Measurements from ENCODE around the gene CMTM4. TPM values are rescaled to one million over a fixed set of nuclear protein-coding genes. Genes with fewer than 3 reads are reported as not detected.

CMTM4 gene
- total RNA-seq, 1 donor, result 20.7 TPM

GRCh38 chr16:66735891-66736290 is 39.3 kb upstream of the CMTM4 start:
- TF ChIP-seq, protein P1, sequence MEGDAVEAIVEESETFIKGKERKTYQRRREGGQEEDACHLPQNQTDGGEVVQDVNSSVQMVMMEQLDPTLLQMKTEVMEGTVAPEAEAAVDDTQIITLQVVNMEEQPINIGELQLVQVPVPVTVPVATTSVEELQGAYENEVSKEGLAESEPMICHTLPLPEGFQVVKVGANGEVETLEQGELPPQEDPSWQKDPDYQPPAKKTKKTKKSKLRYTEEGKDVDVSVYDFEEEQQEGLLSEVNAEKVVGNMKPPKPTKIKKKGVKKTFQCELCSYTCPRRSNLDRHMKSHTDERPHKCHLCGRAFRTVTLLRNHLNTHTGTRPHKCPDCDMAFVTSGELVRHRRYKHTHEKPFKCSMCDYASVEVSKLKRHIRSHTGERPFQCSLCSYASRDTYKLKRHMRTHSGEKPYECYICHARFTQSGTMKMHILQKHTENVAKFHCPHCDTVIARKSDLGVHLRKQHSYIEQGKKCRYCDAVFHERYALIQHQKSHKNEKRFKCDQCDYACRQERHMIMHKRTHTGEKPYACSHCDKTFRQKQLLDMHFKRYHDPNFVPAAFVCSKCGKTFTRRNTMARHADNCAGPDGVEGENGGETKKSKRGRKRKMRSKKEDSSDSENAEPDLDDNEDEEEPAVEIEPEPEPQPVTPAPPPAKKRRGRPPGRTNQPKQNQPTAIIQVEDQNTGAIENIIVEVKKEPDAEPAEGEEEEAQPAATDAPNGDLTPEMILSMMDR (IDR thresholded peaks at IDR 0.05; ENCODE audit: insufficient read depth, low read depth, low read length), result no peak
- H3K4me3 ChIP-seq (ENCODE audit: low read depth, low read length), result no peak overlapping the region
- DNase-seq (ENCODE audit: low read depth), result no peak

DNA sequence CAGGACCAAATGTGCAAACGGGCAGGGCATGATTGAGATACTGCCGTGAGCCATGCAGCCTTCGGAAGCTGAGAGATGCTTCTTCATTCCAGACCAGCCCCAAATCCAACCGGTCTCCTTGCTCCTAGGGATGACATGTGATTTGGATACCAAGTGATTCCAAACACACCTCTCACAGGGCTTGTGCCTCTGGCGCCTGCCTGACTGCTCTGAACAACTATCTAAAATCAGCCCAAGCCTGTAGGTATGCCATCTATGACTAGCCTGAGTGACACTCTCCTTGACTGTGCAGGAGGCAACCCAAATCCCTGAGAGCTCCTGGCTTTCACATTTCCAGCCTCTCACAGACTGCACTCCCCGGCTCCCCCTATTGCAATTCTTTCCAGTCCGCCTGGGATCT is 34.6 kb upstream of the CMTM4 start:
- no peak for DNase-seq (ENCODE audit: low read depth)
- no peak overlapping the region for H3K4me3 ChIP-seq (ENCODE audit: low read depth, low read length)
- TF ChIP-seq, protein P1 (IDR thresholded peaks at IDR 0.05; ENCODE audit: insufficient read depth, low read depth, low read length), result no peak

GRCh38 chr16:66728804-66729203 is 32.3 kb upstream of the CMTM4 start:
- TF ChIP-seq, protein P1 (IDR thresholded peaks at IDR 0.05; ENCODE audit: insufficient read depth, low read depth, low read length), result no peak
- no peak overlapping the region for H3K4me3 ChIP-seq (ENCODE audit: low read depth, low read length)
- DNase-seq (ENCODE audit: low read depth), result no peak

DNA sequence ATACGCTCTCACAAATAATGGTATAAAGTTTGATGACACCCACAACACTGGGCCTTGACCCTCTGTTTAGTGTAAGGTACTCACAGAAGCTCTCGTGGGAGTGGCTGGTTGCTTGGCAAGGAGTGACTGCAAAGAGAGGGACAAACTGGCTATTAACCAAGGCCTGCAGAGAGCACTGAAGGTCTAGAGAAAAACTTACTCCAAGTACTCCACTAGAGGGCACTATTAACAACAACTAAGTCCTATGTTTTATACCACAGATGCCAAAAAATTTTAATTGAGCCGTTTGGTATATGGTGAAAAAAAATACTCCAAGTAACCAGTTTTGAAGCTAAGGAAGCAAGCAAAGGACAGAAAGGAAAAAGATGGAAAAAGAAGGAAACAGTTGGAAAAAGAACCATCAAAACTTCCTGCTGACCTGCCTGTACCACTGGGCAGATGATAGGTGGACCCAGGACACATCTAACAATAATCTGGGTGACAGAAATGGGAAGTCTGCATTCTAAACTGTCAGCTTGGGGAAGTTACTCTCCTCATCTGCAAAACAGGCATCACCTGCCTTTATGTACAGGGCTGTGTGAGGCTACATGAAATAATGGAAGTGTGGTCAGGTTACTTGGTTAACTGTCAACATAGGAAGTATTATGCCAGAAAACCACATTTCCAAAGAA is 31.7 kb upstream of the CMTM4 start:
- no peak overlapping the region for H3K4me3 ChIP-seq (ENCODE audit: low read depth, low read length)
- DNase-seq (ENCODE audit: low read depth), result peak; percentile 65

DNA sequence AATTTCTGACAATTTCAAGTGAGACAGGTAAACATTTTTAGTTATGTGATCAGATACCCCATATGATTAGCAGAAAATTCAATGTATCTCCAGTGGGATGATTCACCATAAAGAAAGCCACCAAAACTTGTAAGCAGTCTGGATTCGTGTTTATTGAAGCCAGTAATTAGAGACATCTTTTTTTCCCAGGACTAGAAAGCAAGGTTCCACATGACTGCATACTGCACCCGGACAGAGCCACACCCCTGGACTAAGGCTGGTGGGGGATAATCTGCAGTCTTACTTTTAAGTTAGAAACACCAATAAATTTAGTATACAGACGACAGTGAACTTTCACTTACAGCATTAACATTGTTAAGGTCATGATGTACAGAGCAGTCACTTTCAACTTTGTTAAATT is 24.2 kb upstream of the CMTM4 start:
- no peak overlapping the region for H3K4me3 ChIP-seq (ENCODE audit: low read depth, low read length)
- peak; percentile 30 for DNase-seq (ENCODE audit: low read depth)
- TF ChIP-seq, protein P1 (IDR thresholded peaks at IDR 0.05; ENCODE audit: insufficient read depth, low read depth, low read length), result no peak

More for the DNA sequence above, 31.7 kb upstream of the CMTM4 start:
- TF ChIP-seq, protein P1 (IDR thresholded peaks at IDR 0.05; ENCODE audit: insufficient read depth, low read depth, low read length), result peak; percentile 63

DNA sequence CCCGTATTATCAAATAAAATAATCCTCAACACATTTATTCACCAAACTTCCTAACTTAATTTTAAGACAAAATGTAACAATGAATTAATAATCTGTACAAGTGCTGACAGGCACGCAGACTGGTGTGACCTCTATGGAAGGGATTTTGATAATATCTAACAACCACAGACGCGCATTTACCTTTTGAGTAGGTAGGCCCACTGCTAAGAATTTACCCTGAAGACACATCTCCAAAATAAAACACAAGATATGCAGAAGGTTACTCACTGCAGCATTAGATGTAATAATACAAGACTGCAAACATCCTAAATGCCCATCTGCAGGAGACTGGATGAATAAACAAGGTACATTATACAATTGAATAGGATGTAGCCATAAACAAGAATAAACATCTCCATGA is 22.7 kb upstream of the CMTM4 start:
- TF ChIP-seq, protein P1 (IDR thresholded peaks at IDR 0.05; ENCODE audit: insufficient read depth, low read depth, low read length), result no peak
- H3K4me3 ChIP-seq (ENCODE audit: low read depth, low read length), result no peak overlapping the region
- DNase-seq (ENCODE audit: low read depth), result no peak

DNA sequence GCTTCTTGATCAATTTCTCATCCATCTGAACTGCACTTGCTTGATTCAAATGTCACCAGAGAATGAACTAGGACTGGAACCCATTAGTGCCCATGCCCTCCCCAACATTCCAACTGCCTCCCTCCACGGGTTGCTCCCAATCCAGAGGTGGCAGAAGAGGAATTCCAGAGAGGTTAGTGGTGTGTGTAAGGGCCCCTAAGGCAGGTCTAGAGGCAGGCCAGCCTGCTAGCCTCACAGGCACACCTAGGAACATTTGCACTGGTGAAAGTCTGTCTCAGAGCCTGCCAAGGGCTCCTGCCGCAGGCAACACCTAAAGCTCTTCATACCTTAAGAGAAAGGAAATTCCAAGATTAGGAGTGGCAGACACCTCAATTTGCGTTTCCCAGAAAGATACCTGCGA is 21.2 kb upstream of the CMTM4 start:
- H3K4me3 ChIP-seq (ENCODE audit: low read depth, low read length), result no peak overlapping the region
- no peak for DNase-seq (ENCODE audit: low read depth)
- TF ChIP-seq, protein P1 (IDR thresholded peaks at IDR 0.05; ENCODE audit: insufficient read depth, low read depth, low read length), result no peak
